MCF 10A (cell line): Measurements from ENCODE around the gene ACOXL. TPM values are rescaled to one million over a fixed set of nuclear protein-coding genes. Genes with fewer than 3 reads are reported as not detected.
"Not testable (repeated sequence)": the region's sequence is repeated elsewhere in the genome, so short reads cannot be mapped to it uniquely, and the experiment has no call there.

Experiments used
- BruUV-seq: library from RNA; stranded (reverse); fragments of 400-500 nt; replicated peaks from 2 replicates; lab custom pipeline; 2021; lab: Mats Ljungman, UMichigan
- CTCF ChIA-PET: fragments of 300-600 bp; sonication (Branson Sonifier 250); formaldehyde crosslinking; extraction: SDS; loops from one replicate; lab custom pipeline; 2021; ENCODE audit warnings: antibody characterized with exemption, inconsistent platforms; lab: Yijun Ruan, JAX
- POLR2A ChIA-PET: fragments of 300-600, 350-650 bp; sonication (Branson Sonifier 250); formaldehyde crosslinking; extraction: SDS; loops from one replicate; lab custom pipeline; 2020; ENCODE audit warnings: antibody characterized with exemption, inconsistent platforms; lab: Yijun Ruan, JAX
- DNase-seq: peaks from one replicate; pipeline ENCODE4 v3.0.0-alpha.2; 2018; ENCODE audit not compliant: unreplicated experiment
- H3K27ac Mint-ChIP-seq: one replicate; pipeline ENCODE4 v1.8.0; 2022; ENCODE audit warnings: mild to moderate bottlenecking, low read depth, mixed read lengths; ENCODE audit not compliant: unreplicated experiment
- H3K27me3 Mint-ChIP-seq: one replicate; pipeline ENCODE4 v1.8.0; 2022; ENCODE audit warnings: mixed read lengths; ENCODE audit not compliant: insufficient read depth, unreplicated experiment
- H3K36me3 Mint-ChIP-seq: one replicate; pipeline ENCODE4 v1.8.0; 2022; ENCODE audit warnings: mild to moderate bottlenecking, moderate library complexity, mixed read lengths; ENCODE audit not compliant: insufficient read depth, unreplicated experiment
- H3K4me1 Mint-ChIP-seq: one replicate; pipeline ENCODE4 v1.8.0; 2022; ENCODE audit warnings: mixed read lengths; ENCODE audit not compliant: insufficient read depth, unreplicated experiment
- H3K4me3 Mint-ChIP-seq: one replicate; pipeline ENCODE4 v1.8.0; 2022; ENCODE audit warnings: mild to moderate bottlenecking, moderate library complexity, mixed read lengths; ENCODE audit not compliant: unreplicated experiment
- H3K9me3 Mint-ChIP-seq: one replicate; pipeline ENCODE4 v1.8.0; 2022; ENCODE audit warnings: mixed read lengths; ENCODE audit not compliant: unreplicated experiment
- intact Hi-C: fragments of 100-400 bp; cut with micrococcal nuclease; formaldehyde crosslinking; loops from 2 replicates; pipeline ENCODE4 v1.14.1; 2022
- total RNA-seq: library from RNA; stranded (reverse); gene quantifications from 2 replicates; pipeline ENCODE4 v1.2.3, GENCODE V29; 2022
- TF ChIP-seq, protein P1 (sequence below): fragments of 200-600 bp; IDR thresholded peaks from one replicate; pipeline ENCODE4 v1.8.0; 2022; ENCODE audit warnings: antibody characterized with exemption, mild to moderate bottlenecking; ENCODE audit not compliant: unreplicated experiment

Gene ACOXL
- total RNA-seq, 1 experiment from 2014 or later = not detected

DNA sequence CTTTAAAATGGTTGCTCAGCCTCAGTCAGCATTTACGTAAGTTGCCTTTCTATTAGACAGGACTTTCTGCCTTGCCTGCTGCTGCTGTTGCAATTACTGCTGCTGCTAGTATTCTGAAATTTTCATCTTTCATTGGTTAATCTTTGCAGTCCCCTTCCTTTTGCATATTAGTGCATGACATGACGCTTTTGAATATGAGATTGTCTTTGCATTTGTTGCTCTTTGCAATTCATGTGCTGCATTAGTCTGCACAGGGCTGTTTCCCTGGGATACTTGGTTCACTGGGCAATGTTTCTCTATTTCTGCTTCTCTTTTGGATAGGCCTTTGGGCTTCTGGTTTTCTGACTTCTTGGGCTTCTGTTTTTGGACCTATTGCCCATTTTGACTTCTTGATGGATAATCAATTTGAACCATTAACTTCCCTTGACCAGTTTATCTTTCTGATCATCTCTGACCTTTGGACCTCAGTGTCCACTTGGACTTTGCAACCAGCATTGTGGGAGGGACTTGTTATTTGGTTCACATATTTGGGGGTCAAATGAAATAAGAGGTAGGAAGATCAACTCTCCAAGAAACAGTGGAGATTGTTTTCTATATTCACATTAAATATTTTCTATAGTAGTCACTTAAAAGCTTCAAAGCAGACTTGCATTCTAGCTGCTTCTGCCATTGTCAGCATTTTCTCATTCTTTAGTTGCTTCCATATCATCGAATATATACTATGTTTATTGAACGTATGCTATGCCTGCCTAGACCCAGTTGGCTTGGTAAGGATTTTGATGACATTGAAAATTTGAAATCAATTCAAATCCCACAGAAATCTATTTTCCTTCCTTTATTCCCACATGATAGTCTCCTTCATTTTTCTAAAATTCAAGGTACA is 42.0 kb upstream of the ACOXL start:
- DNase-seq = no peak
- H3K27me3 Mint-ChIP-seq = no peaks in the 10 kb centered on the region
- H3K36me3 Mint-ChIP-seq = no peaks in the 10 kb centered on the region
- ChIA-PET POLR2A (no interaction called here), CTCF (interaction anchor here (0.8 to 1.2 kb wide), 2 partner anchors 11 to 14 kb away, joined by 3 to 6 read pairs; no protein-coding TSS in a partner anchor)
- peaks cover 10% of the 10 kb centered on the region for H3K9me3 Mint-ChIP-seq
- no TSS peak for BruUV-seq
- no peaks in the 10 kb centered on the region for H3K4me1 Mint-ChIP-seq
- no peak overlapping the region for H3K27ac Mint-ChIP-seq
- H3K4me3 Mint-ChIP-seq = no peak overlapping the region
- TF ChIP-seq, protein P1, sequence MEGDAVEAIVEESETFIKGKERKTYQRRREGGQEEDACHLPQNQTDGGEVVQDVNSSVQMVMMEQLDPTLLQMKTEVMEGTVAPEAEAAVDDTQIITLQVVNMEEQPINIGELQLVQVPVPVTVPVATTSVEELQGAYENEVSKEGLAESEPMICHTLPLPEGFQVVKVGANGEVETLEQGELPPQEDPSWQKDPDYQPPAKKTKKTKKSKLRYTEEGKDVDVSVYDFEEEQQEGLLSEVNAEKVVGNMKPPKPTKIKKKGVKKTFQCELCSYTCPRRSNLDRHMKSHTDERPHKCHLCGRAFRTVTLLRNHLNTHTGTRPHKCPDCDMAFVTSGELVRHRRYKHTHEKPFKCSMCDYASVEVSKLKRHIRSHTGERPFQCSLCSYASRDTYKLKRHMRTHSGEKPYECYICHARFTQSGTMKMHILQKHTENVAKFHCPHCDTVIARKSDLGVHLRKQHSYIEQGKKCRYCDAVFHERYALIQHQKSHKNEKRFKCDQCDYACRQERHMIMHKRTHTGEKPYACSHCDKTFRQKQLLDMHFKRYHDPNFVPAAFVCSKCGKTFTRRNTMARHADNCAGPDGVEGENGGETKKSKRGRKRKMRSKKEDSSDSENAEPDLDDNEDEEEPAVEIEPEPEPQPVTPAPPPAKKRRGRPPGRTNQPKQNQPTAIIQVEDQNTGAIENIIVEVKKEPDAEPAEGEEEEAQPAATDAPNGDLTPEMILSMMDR = no peak
- intact Hi-C loops = no loop called here

DNA sequence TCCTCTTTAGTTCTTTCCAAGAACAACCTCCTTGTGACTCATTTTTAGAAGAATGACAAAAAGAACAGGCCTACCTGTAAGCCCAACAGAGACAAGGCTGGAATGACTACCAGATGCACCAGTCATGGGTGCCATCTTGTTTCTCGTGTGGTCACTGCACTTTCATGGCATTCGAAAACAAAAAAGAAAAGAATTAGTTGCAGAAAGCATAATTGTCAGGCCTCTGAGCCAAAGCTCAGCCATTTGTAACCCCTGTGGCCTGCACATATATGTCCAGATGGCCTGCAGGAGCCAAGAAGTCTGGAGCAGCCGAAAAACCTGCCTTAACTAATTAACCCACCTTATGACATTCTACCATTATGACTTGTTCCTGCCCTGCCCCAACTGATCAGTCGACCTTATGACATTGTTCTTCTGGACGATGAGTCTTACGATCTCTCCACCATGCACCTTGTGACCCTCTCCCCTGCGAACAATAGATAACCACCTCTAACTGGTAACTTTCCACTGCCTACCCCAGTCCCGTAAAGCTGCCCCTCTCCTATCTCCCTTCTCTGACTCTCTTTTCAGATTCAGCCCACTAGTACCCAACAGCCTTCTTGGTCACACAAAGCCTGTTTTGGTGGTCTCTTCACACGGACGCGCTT is 40.6 kb upstream of the ACOXL start:
- no TSS peak for BruUV-seq
- TF ChIP-seq, protein P1 = no peak

DNA sequence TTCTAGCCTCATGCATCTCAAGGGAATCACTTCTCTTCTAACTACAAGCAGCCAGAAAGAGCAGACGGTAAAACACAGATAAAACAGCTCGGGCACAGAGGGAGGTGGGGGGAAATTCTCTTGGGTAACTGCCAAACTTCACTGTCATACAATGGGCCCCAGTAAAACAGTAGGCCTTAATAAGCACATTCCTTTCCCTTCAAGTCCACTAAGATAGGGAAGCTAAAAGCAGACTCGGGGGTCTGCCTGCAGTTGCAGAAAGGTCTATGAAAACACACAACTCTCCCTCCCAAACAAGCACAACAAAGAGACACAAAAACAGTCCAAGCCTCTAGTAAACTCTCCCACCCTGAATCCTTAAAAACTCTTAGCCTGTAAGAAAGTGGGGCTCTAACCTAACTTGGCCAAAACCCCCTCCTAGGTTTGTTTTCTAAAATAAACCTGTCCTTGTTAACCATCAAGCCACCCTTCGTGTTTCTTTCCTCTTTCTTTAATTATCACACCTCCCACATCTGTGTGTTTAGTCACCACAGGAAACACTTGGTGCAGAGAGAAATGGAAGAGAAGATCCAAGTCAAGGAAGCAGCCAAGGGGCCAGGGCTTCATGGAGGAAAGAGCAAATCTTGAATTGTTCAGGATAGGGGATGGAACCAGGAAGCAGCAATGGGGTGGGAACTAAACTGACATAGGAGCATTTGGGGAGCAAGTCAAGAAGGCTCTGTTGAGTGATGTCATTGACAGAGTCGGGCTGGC is 37.1 kb upstream of the ACOXL start:
- BruUV-seq, H3K4me1 Mint-ChIP-seq, H3K27me3 Mint-ChIP-seq, H3K4me3 Mint-ChIP-seq, intact Hi-C loops, POLR2A ChIA-PET, DNase-seq, H3K9me3 Mint-ChIP-seq, H3K27ac Mint-ChIP-seq, CTCF ChIA-PET, H3K36me3 Mint-ChIP-seq: not testable (repeated sequence)

More for the DNA sequence above, 40.6 kb upstream of the ACOXL start:
- Mint-ChIP-seq H3K4me3 (no peak overlapping the region), H3K27ac (no peak overlapping the region), H3K9me3 (peaks cover 10% of the 10 kb centered on the region), H3K4me1 (no peaks in the 10 kb centered on the region), H3K36me3 (no peaks in the 10 kb centered on the region), H3K27me3 (no peaks in the 10 kb centered on the region)
- intact Hi-C loops = no loop called here
- ChIA-PET POLR2A (no interaction called here), CTCF (no interaction called here)
- no peak for DNase-seq

DNA sequence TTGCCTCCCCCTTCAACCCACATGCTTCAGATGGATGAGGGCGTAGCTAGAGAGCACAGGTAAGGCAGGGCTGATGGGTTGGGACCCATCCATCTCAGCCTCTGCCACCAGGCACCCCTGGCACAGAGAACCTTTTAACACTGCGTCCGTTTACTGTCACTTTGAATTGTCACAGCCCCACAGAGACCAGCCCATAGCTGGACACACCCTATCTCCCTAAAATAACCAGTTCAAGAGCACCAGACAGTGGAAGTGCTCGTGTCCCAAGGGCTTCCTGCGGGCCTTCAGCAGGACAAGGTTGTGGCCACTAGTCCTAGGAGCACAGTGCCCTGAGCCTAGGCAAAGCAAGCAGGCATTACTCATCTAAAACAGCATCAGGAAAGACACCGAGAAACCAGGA is 34.1 kb upstream of the ACOXL start:
- intact Hi-C loops, H3K4me1 Mint-ChIP-seq, DNase-seq, POLR2A ChIA-PET, CTCF ChIA-PET, H3K27ac Mint-ChIP-seq, BruUV-seq, H3K9me3 Mint-ChIP-seq, H3K4me3 Mint-ChIP-seq, H3K36me3 Mint-ChIP-seq: not testable (repeated sequence)
- H3K27me3 Mint-ChIP-seq = peaks cover 15% of the 10 kb centered on the region
